Upper lobe of right lung (tissue), 1 donor: ENCODE results near the gene GAS2L1. TPM values are rescaled to one million over a fixed set of nuclear protein-coding genes. Genes with fewer than 3 reads are reported as not detected.

ENCODE experiments used
- ATAC-seq: fragments of 200-7000 bp; cut with Tn5 transposase; one replicate; pipeline ENCODE4 v1.9.1; 2020; ENCODE audit warnings: mild to moderate bottlenecking, moderate library complexity
- DNase-seq: peaks from one replicate; pipeline ENCODE4 v3.0.0-alpha.2; 2020
- H3K27ac ChIP-seq: fragments of 200-600 bp; one replicate; pipeline ENCODE4 v1.8.0; 2022
- H3K27me3 ChIP-seq: fragments of 200-600 bp; one replicate; pipeline ENCODE4 v1.8.0; 2022; ENCODE audit warnings: mild to moderate bottlenecking
- H3K36me3 ChIP-seq: fragments of 200-600 bp; one replicate; pipeline ENCODE4 v1.8.0; 2022
- H3K4me1 ChIP-seq: fragments of 200-600 bp; one replicate; pipeline ENCODE4 v1.8.0; 2022
- H3K4me3 ChIP-seq: fragments of 200-600 bp; one replicate; pipeline ENCODE4 v1.8.0; 2022; ENCODE audit warnings: mild to moderate bottlenecking
- H3K9me3 ChIP-seq: fragments of 200-600 bp; one replicate; pipeline ENCODE4 v1.8.0; 2022
- CTCF ChIP-seq: fragments of 200-600 bp; IDR thresholded peaks from one replicate; pipeline ENCODE4 v1.8.0; 2022; ENCODE audit warnings: antibody characterized with exemption
- intact Hi-C: fragments of 100-400 bp; cut with DNase I; formaldehyde crosslinking; loops from one replicate; pipeline ENCODE4 v1.11.0; 2022
- total RNA-seq: library from RNA; stranded (reverse); fragmentation: NEBNext Ultra II Directional; extraction: Animal tissue kit (Norgen Biotek cat#: 25700); gene quantifications from one replicate; pipeline ENCODE4 v1.2.1, GENCODE V29; 2021
- donor health status: DM: no; HTN: yes; CAD: no; lungs with severe emphysema.

GAS2L1 gene
- total RNA-seq, 1 donor from 2014 or later, result 27.2 TPM

- peaks cover 68% of the 10 kb centered on the region for H3K36me3 ChIP-seq
- ATAC-seq (no peak), DNase-seq (no peak)
- H3K4me3 ChIP-seq, result no peak overlapping the region
- intact Hi-C loops, result no loop called here
- no peak overlapping the region for H3K27ac ChIP-seq
- peaks cover 16% of the 10 kb centered on the region for H3K4me1 ChIP-seq
- no peaks in the 10 kb centered on the region for H3K9me3 ChIP-seq
- TF ChIP-seq CTCF, result no peak
- no peaks in the 10 kb centered on the region for H3K27me3 ChIP-seq
Observed at GRCh38 chr22:29299136-29299900, 7.1 kb upstream of the GAS2L1 start.

- Histone ChIP-seq H3K36me3 (peaks cover 57% of the 10 kb centered on the region), H3K4me1 (peaks cover 16% of the 10 kb centered on the region), H3K4me3 (no peak overlapping the region), H3K27me3 (no peaks in the 10 kb centered on the region), H3K9me3 (no peaks in the 10 kb centered on the region), H3K27ac (no peak overlapping the region)
- TF ChIP-seq CTCF, result no peak
- DNase-seq (no peak), ATAC-seq (no peak)
- intact Hi-C loops, result no loop called here
Observed at GRCh38 chr22:29300467-29300806, 6.0 kb upstream of the GAS2L1 start.

GRCh38 chr22:29300807-29301601, 5.4 kb upstream of the GAS2L1 start:
- Histone ChIP-seq H3K4me3 (no peak overlapping the region), H3K4me1 (peaks cover 16% of the 10 kb centered on the region), H3K36me3 (peaks cover 51% of the 10 kb centered on the region), H3K27me3 (no peaks in the 10 kb centered on the region), H3K27ac (no peak overlapping the region), H3K9me3 (no peaks in the 10 kb centered on the region)
- ATAC-seq (no peak), DNase-seq (no peak)
- intact Hi-C loops, result no loop called here
- TF ChIP-seq CTCF, result no peak

GRCh38 chr22:29301716-29302401, 4.6 kb upstream of the GAS2L1 start:
- Histone ChIP-seq H3K27me3 (no peaks in the 10 kb centered on the region), H3K27ac (no peak overlapping the region), H3K4me3 (no peak overlapping the region), H3K9me3 (no peaks in the 10 kb centered on the region), H3K36me3 (peaks cover 43% of the 10 kb centered on the region), H3K4me1 (peaks cover 16% of the 10 kb centered on the region)
- intact Hi-C loops, result no loop called here
- ATAC-seq (no peak), DNase-seq (no peak)
- TF ChIP-seq CTCF, result no peak

GRCh38 chr22:29302402-29302680, 4.1 kb upstream of the GAS2L1 start:
- intact Hi-C loops, result no loop called here
- Histone ChIP-seq H3K27me3 (no peaks in the 10 kb centered on the region), H3K9me3 (no peaks in the 10 kb centered on the region), H3K4me3 (no peak overlapping the region), H3K36me3 (peaks cover 38% of the 10 kb centered on the region), H3K4me1 (peaks cover 16% of the 10 kb centered on the region), H3K27ac (no peak overlapping the region)
- DNase-seq (no peak), ATAC-seq (no peak)
- no peak for TF ChIP-seq CTCF
